H1 (cell line): ENCODE measurements around the gene SHROOM3. TPM values are rescaled to one million over a fixed set of nuclear protein-coding genes. Genes with fewer than 3 reads are reported as not detected.

Experiments
- BACH1 ChIP-seq: IDR thresholded peaks from 2 replicates; pipeline ENCODE4 v1.6.1; 2012; ENCODE audit warnings: low read length, improper control_type of control experiment
- BCL11A ChIP-seq, 2 experiments: IDR thresholded peaks; one replicate each; pipeline ENCODE4 v1.6.1; 2011; ENCODE audit warnings: low read depth in 2 of 2, low read length in 2 of 2, mild to moderate bottlenecking in 2 of 2
- CHD2 ChIP-seq: IDR thresholded peaks from 2 replicates; pipeline ENCODE4 v1.6.1; 2012; ENCODE audit warnings: low read length, improper control_type of control experiment
- EGR1 ChIP-seq: IDR thresholded peaks from 2 replicates; pipeline ENCODE4 v1.6.1; 2011; ENCODE audit warnings: low read depth, low read length, borderline replicate concordance
- HDAC6 ChIP-seq: IDR thresholded peaks from one replicate; pipeline ENCODE4 v1.7.1; 2012; ENCODE audit warnings: low read depth, mild to moderate bottlenecking, inconsistent platforms, low read length, moderate library complexity
- KDM5A ChIP-seq: fragments of 200-600 bp; IDR thresholded peaks from 2 replicates; pipeline ENCODE4 v1.7.1; 2012; ENCODE audit warnings: mild to moderate bottlenecking, low read length, inconsistent platforms, mixed read lengths
- PHF8 ChIP-seq: fragments of 200-600 bp; sonication (generic); conservative IDR thresholded peaks from 2 replicates; pipeline ENCODE4 v1.7.1; 2012; ENCODE audit warnings: low read depth, mild to moderate bottlenecking, inconsistent platforms, low read length, moderate library complexity
- RAD21 ChIP-seq, 2 experiments: IDR thresholded peaks in 1 of 2; conservative IDR thresholded peaks in 1 of 2; 2 replicates each; pipeline ENCODE4 v1.6.1; 2011; ENCODE audit warnings: low read depth in 2 of 2, low read length in 2 of 2, improper control_type of control experiment in 1 of 2, inconsistent platforms in 1 of 2, mild to moderate bottlenecking in 1 of 2, moderate library complexity in 1 of 2
- polyA plus RNA-seq, 7 experiments: library from polyadenylated mRNA; depleted of rRNA in 3 of 7; stranded (reverse) in 5 of 7; unstranded in 2 of 7; fragments of >200 nt in 5 of 7; fragments of 200-250 nt in 2 of 7; gene quantifications; 1 replicate in 5 of 7; 2 replicates in 1 of 7; 4 replicates in 1 of 7; pipeline versions ENCODE4 v1.2.1 to v1.2.3, GENCODE V29; 2011 to 2013; ENCODE audit warnings: missing spikeins in 2 of 7, mixed read lengths in 2 of 7
- total RNA-seq: library from RNA; stranded (reverse); fragmentation: NEBNext Ultra II Directional; extraction: Animal tissue kit (Norgen Biotek cat#: 25700); gene quantifications from 2 replicates; pipeline ENCODE4 v1.2.1, GENCODE V29; 2021

The SHROOM3 gene
- total and polyA plus RNA-seq, 2 of the 8 experiments (the other 6 are each of a cell fraction or from before 2014, with no cell fraction given): 15.8 to 34.0 TPM

DNA sequence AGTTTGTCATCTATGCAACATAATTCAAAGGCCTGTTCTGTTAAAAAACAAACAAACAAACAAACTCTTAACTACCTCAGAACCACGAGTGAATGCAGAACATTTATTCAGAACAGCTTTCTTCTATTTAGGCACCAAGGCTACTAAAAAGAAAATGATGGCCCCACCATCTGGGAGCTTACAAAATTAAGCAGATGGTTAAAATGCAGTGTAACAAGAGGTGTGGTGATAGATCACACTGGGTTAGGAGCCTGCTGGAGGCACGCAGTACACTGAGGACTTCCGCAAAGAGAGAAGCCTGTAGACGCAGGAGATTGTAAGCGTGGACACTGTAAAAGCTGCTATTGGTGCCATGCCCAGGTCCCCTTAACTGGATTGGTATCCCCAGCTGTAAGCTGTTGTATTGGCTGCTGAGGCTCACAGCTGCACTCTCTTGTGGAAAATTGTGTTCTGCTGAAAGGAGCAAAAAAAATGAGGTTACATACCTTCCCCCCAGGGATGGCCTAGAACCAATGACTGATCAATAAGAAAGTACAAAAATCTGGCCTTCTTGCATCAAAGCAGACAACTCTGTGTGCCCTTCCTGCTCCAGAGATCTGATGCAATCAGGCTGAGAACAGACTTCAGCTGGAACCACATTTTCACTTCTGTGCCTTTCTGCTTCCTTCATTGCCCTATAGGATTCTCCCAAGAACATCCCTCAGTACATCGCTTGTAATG is 60.0 kb downstream of the SHROOM3 start (continued):
- TF ChIP-seq BCL11A (IDR thresholded peaks at IDR 0.05; ENCODE audit: low read depth in 2 of 2, low read length in 2 of 2) (no peak), EGR1 (no peak), PHF8 (no peak), RAD21 (IDR thresholded peaks at IDR 0.05 in 1 of 2, conservative IDR thresholded peaks at IDR 0.05 in 1 of 2; ENCODE audit: low read depth in 2 of 2, low read length in 2 of 2) (no peak), CHD2 (no peak), HDAC6 (no peak), KDM5A (no peak), BACH1 (no peak)
